ENCODE results near the gene COX4I2.

The COX4I2 gene

GRCh38 chr20:31673435-31673834, 35.7 kb downstream of the COX4I2 start:
- no peak for DNase-seq (ENCODE audit: extremely low read depth, low read depth)
- no peak overlapping the region for H3K4me3 ChIP-seq (replicated peaks; ENCODE audit: low read depth, low read length)
- TF ChIP-seq CTCF (IDR thresholded peaks at IDR 0.05; ENCODE audit: low read depth, low read length, missing control alignments): no peak

GRCh38 chr20:31673943-31674463, 36.3 kb downstream of the COX4I2 start:
- H3K4me3 ChIP-seq (replicated peaks; ENCODE audit: low read depth, low read length): no peak overlapping the region
- no peak for DNase-seq (ENCODE audit: extremely low read depth, low read depth)
- TF ChIP-seq CTCF (IDR thresholded peaks at IDR 0.05; ENCODE audit: low read depth, low read length, missing control alignments): no peak

DNA sequence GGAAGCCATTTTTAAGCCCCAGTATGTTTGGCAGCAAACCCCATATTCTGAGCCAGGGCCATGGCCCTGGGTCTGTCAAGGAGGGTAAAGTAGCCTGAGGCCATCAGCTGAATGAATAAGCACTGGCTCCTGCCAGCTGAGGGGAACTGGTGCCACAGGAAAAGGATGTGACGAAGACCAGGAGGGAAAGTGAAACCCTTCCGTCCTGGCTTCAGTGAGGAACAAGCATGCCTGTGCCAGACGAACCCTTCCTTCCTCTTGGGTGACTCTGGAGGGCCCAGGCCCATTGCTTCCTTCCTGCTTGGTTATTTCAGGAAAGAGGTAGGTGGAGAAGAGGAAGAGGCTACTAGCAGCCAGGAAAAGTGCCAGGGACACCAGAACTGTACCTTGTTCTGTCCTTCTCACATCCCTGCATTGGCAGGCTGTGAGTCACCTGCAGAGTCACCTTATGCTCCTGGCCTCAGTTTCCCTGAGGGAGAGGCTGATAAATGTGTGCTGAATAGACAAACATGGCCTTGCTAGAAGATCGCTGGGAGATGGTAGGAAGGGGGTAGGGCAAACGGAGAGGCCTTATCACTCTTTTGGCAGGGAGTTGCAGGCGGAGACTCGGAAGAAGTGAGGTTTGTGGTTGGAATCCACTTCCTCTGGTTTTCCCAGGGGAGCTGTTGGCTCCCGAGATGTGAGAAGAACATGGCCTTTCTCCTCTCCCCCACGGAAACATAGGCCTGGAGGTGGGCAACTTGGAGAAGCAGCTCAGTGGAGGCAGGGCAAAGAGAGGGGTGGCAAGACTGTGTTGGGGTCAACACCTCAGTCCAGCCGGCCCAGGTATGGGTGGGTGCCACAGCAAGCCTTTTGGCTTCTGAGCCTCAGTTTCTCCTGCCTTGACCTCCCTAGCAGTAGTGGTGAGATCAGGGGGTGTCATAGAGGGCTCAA, 37.4 kb downstream of the COX4I2 start:
- no peak for DNase-seq (ENCODE audit: extremely low read depth, low read depth)
- TF ChIP-seq CTCF (IDR thresholded peaks at IDR 0.05; ENCODE audit: low read depth, low read length, missing control alignments): no peak
- H3K4me3 ChIP-seq (replicated peaks; ENCODE audit: low read depth, low read length): no peak overlapping the region

GRCh38 chr20:31675828-31676608, 38.3 kb downstream of the COX4I2 start:
- no peak overlapping the region for H3K4me3 ChIP-seq (replicated peaks; ENCODE audit: low read depth, low read length)
- no peak for DNase-seq (ENCODE audit: extremely low read depth, low read depth)
- TF ChIP-seq CTCF (IDR thresholded peaks at IDR 0.05; ENCODE audit: low read depth, low read length, missing control alignments): no peak

DNA sequence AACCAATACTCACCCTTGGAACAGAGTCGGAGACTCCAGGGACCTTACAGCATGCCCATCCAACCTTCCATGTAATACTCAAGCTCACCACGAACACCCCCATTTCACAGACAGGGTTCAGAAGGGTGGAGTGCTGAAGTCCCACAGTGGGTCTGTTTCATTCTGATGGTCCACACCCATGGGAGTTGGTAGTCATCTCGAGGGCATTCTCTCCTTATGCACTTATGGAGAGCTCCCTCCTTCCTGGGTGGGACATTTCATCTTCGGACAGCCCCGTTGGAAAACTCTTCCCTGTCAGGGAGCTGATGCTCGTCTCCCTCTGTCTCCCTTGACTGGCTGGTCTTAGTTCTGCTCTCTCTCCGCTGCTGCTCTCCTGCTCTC, 38.9 kb downstream of the COX4I2 start:
- no peak overlapping the region for H3K4me3 ChIP-seq (replicated peaks; ENCODE audit: low read depth, low read length)
- no peak for TF ChIP-seq CTCF (IDR thresholded peaks at IDR 0.05; ENCODE audit: low read depth, low read length, missing control alignments)
- no peak for DNase-seq (ENCODE audit: extremely low read depth, low read depth)

GRCh38 chr20:31677553-31678260, 40.0 kb downstream of the COX4I2 start:
- H3K4me3 ChIP-seq (replicated peaks; ENCODE audit: low read depth, low read length): no peak overlapping the region
- no peak for TF ChIP-seq CTCF (IDR thresholded peaks at IDR 0.05; ENCODE audit: low read depth, low read length, missing control alignments)
- DNase-seq (ENCODE audit: extremely low read depth, low read depth): no peak
